GM12872 (cell line): ENCODE results near the gene SFXN1.

Experiments used
- CTCF ChIP-seq: IDR thresholded peaks from 3 replicates; pipeline ENCODE4 v1.5.1; 2011; ENCODE audit warnings: low read depth, mild to moderate bottlenecking, low read length, moderate library complexity; ENCODE audit not compliant: insufficient read depth

The SFXN1 gene

GRCh38 chr5:175460552-175460951, 17.8 kb upstream of the SFXN1 start:
- no peak for TF ChIP-seq CTCF

- no peak for TF ChIP-seq CTCF
These were observed 17.0 kb upstream of the SFXN1 start for GRCh38 chr5:175461370-175461769.

GRCh38 chr5:175463641-175464040, 14.7 kb upstream of the SFXN1 start:
- no peak for TF ChIP-seq CTCF

GRCh38 chr5:175464074-175464941, 14.1 kb upstream of the SFXN1 start:
- TF ChIP-seq CTCF: peak; percentile 85

GRCh38 chr5:175464942-175465233, 13.5 kb upstream of the SFXN1 start:
- TF ChIP-seq CTCF: no peak

GRCh38 chr5:175465282-175465681, 13.1 kb upstream of the SFXN1 start:
- TF ChIP-seq CTCF: no peak

GRCh38 chr5:175466700-175467318, 11.6 kb upstream of the SFXN1 start:
- no peak for TF ChIP-seq CTCF
